ENCODE data around the gene APOD.

APOD gene

DNA sequence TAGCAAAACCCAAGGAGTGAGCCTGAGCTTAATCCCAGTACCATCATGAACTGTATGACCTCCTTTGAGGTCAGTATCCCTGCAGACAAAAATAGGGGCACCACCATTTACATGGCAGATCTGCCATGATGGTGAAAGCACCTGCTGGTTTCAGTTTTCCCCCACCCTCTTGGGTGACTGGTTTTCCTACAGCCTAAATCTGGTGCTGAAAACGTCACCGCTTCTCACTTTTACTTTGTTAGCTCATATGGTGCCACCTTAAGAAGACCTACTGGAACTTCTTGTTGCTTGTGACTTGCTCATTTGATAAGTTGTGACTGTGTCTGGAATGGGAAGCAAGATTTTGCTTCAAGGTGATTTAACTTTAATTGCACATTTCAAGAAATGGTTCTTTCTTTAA is 45.7 kb downstream of the APOD start:
- no peak for DNase-seq (ENCODE audit: low read depth, low spot score)
- in situ Hi-C loops (cut with HindIII; ENCODE audit: low sequenced_read_pairs), result no loop called here
- no peak overlapping the region for H3K4me3 ChIP-seq (ENCODE audit: low read depth, low read length)
- TF ChIP-seq, protein P1, sequence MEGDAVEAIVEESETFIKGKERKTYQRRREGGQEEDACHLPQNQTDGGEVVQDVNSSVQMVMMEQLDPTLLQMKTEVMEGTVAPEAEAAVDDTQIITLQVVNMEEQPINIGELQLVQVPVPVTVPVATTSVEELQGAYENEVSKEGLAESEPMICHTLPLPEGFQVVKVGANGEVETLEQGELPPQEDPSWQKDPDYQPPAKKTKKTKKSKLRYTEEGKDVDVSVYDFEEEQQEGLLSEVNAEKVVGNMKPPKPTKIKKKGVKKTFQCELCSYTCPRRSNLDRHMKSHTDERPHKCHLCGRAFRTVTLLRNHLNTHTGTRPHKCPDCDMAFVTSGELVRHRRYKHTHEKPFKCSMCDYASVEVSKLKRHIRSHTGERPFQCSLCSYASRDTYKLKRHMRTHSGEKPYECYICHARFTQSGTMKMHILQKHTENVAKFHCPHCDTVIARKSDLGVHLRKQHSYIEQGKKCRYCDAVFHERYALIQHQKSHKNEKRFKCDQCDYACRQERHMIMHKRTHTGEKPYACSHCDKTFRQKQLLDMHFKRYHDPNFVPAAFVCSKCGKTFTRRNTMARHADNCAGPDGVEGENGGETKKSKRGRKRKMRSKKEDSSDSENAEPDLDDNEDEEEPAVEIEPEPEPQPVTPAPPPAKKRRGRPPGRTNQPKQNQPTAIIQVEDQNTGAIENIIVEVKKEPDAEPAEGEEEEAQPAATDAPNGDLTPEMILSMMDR (IDR thresholded peaks at IDR 0.05; ENCODE audit: low read depth, low read length), result no peak

DNA sequence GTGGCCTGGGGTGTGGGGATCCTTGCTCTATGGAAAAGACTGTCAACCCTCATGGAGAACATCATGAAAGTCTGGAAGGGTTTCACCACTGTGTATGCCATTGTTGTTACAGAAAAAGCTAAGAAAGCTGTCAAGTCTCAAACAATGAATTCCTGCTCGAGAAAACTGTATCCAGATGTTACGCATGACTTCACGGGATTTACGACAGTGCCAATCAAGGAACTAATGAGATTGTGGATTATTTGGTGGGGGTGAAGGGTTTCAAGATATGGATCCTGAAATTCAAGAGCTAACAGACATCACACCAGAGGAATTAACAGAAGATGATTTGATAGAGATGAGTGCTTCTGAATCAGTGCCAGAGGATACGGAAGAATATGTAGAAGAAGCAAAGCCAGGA is 48.4 kb downstream of the APOD start:
- DNase-seq (ENCODE audit: low read depth, low spot score), result no peak
- no peak overlapping the region for H3K4me3 ChIP-seq (ENCODE audit: low read depth, low read length)
- in situ Hi-C loops (cut with HindIII; ENCODE audit: low sequenced_read_pairs), result no loop called here
- TF ChIP-seq, protein P1 (IDR thresholded peaks at IDR 0.05; ENCODE audit: low read depth, low read length), result no peak

DNA sequence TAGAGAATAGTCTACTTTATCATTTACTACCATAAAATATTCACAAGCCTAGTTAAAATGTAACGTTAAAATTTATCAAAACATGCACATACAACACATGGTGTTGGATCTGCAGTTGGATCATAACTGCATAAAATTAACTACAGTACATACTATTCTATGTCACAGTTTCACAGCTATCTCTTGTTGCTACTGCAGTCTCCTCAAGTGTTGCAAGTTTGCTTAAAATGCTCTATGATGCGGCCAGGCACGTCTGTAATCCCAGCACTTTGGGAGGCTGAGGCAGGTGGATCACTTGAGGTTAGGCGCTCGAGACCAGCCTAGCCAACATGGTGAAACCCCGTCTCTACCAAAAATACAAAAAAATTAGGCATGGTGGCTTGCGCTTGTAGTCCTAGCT is 50.9 kb downstream of the APOD start:
- H3K4me3 ChIP-seq (ENCODE audit: low read depth, low read length), result no peak overlapping the region
- in situ Hi-C loops (cut with HindIII; ENCODE audit: low sequenced_read_pairs), result no loop called here
- TF ChIP-seq, protein P1 (IDR thresholded peaks at IDR 0.05; ENCODE audit: low read depth, low read length), result no peak
- no peak for DNase-seq (ENCODE audit: low read depth, low spot score)

DNA sequence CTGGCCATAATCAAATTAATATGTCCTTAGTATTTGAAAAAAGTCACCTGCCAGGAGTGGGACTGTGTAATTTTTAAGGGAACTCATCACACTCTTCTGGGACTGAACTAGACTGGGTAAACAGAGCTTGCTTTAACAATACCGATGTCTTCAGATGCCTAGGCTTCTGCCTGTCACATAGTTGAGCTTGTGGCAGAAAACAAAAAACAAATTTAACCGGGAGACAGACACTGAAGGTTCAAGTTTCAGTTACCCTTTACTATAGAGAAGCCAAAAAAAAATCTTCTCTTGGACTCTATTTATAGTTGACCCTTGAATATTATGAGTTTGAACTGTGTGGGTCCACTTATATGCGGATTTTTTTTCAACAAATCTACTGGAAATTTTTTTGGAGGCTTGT is 51.4 kb downstream of the APOD start:
- in situ Hi-C loops (cut with HindIII; ENCODE audit: low sequenced_read_pairs), result no loop called here
- no peak for DNase-seq (ENCODE audit: low read depth, low spot score)
- TF ChIP-seq, protein P1 (IDR thresholded peaks at IDR 0.05; ENCODE audit: low read depth, low read length), result no peak
- H3K4me3 ChIP-seq (ENCODE audit: low read depth, low read length), result no peak overlapping the region

DNA sequence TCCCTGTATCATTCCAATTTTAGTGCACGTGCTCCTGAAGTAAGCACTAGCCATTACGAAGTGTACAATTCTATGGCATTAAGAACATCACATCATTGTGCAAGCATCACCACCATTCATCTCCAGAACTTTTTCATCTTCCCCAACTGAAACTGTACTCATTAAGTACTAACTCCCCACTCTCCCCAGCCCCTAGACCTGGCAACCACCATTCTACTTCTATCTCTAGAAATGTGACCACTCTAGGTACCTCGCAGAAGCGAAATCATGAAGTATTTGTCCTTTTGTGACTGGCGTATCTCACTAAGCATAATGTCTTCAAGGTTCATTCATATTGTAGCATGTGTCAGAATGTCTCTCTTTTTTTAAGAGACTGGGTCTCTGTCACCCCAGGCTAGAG is 52.1 kb downstream of the APOD start:
- TF ChIP-seq, protein P1 (IDR thresholded peaks at IDR 0.05; ENCODE audit: low read depth, low read length), result no peak
- H3K4me3 ChIP-seq (ENCODE audit: low read depth, low read length), result no peak overlapping the region
- in situ Hi-C loops (cut with HindIII; ENCODE audit: low sequenced_read_pairs), result no loop called here
- DNase-seq (ENCODE audit: low read depth, low spot score), result no peak

DNA sequence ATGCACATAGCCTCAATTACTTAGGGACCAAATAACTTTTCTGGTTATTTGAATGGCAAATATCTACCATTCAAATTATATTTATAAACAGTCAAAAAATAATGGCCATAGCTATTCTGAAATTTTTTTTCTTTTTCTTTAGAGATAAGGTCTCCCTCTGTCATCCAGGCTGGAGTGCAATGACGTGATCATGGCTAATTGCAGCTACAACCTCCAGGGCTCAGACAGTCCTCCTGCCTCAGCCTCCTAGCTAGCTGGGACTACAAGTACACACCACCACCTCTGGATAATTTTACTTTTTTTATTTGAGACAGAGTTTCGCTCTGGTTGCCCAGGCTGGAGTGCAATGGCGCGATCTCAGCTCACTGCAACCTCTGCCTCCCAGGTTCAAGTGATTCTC is 57.2 kb downstream of the APOD start:
- H3K4me3 ChIP-seq (ENCODE audit: low read depth, low read length), result no peak overlapping the region
- TF ChIP-seq, protein P1 (IDR thresholded peaks at IDR 0.05; ENCODE audit: low read depth, low read length), result no peak
- in situ Hi-C loops (cut with HindIII; ENCODE audit: low sequenced_read_pairs), result no loop called here
- no peak for DNase-seq (ENCODE audit: low read depth, low spot score)
